Measurements from ENCODE around the gene ZNF692. TPM values are rescaled to one million over a fixed set of nuclear protein-coding genes. Genes with fewer than 3 reads are reported as not detected.

The ZNF692 gene
- total and polyA plus RNA-seq, 7 donors, result 13.4 to 30.8 (median 19.6) TPM

DNA sequence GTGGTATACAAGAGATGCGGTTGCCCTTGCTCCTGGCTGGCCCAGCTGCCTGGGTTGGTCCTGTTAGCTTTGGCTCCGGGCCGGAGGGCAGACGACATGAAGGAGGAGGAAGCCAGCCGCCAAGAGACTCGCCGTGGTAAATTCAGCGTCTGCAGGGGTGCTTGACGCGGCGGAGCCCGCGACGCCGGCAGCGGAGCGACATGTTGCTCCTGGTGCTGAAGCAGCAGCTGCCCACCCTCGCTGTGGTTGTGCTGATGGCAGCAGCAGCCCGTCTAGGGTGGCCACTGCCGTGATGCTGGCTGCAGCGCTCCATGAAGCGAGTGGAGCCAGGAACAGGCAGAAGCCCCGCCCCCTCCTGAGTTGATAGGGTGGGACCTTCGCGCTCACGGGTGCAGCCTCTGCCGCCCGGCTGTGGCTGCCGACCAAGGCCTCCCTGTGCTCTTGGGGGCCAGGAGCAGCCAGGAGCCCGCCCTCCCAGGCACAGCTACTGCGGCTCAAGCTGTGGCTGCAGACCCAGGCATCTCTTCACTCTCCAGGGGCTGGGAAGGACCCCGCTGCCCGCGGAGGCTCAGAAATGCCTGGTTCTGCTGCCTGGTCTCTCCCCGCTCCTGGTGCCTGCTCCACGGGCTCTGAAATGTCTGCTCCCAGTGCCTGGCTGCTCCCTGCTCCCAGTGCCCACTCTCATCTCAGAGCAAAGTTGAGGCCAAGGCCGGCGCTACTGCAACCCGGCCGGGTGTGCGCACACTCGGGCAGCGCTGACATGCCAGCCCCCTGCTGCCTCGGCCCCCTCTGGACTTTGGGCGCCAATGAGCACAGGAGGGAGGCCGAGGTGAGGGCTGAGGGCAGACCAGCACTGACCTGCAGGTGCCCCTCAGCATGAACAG lies 4.4 kb upstream of the ZNF692 start:
- ATAC-seq (peak; percentile 36 to 57 (median 43)), DNase-seq (peak; percentile 88 to 91)
- peak overlapping the region; percentile 25 for H3K27ac ChIP-seq
- no peak for TF ChIP-seq CTCF (IDR thresholded peaks at IDR 0.05)
- peaks cover 14% of the 10 kb centered on the region for H3K4me1 ChIP-seq
- 2 to 5% (median 4%) methylated on average over 44 to 46 of the region's 46 CpGs for WGBS, 3 donors
- peaks cover 0 to 2% (median 0%) of the 10 kb centered on the region in 3 donors for H3K27me3 ChIP-seq (ENCODE audit: insufficient read depth in 3 of 3, low read length in 2 of 3)
- H3K4me3 ChIP-seq, result peak overlapping the region; percentile 71
- intact Hi-C loops (cut with DNase I), result no loop called here
- no peaks in the 10 kb centered on the region for H3K36me3 ChIP-seq (ENCODE audit: insufficient read depth in 1 of 2, low read depth in 1 of 2)
- H3K9me3 ChIP-seq, result no peaks in the 10 kb centered on the region

DNA sequence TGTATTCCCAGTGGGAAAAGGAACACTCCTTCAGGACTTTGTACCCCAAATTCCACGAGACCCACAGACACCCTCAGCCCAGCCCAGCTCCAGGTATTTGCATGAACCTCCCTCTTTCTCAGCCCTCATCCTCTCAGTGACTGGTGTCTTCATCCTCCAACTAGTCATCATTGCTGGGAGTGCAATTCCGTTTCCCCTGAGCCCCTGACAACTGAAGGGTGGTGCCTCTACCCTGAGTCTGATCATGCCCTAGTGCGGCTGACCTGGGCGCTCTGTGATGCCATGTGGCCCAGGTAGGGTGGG lies 3.8 kb upstream of the ZNF692 start:
- no peaks in the 10 kb centered on the region for H3K9me3 ChIP-seq
- TF ChIP-seq CTCF (IDR thresholded peaks at IDR 0.05), result no peak
- DNase-seq (no peak), ATAC-seq (no peak)
- H3K27ac ChIP-seq, result peak overlapping the region; percentile 25
- intact Hi-C loops (cut with DNase I), result no loop called here
- H3K4me3 ChIP-seq, result peak overlapping the region; percentile 71
- peaks cover 0 to 2% (median 0%) of the 10 kb centered on the region in 3 donors for H3K27me3 ChIP-seq (ENCODE audit: insufficient read depth in 3 of 3, low read length in 2 of 3)
- H3K4me1 ChIP-seq, result peaks cover 16% of the 10 kb centered on the region
- no peaks in the 10 kb centered on the region for H3K36me3 ChIP-seq (ENCODE audit: insufficient read depth in 1 of 2, low read depth in 1 of 2)
- WGBS, 3 donors, result 17 to 19% (median 17%) methylated on average over 4 of the region's 4 CpGs

- WGBS, 3 donors, result 83 to 92% (median 91%) methylated on average over 2 of the region's 2 CpGs
- Histone ChIP-seq H3K4me3 (no peak overlapping the region), H3K36me3 (ENCODE audit: insufficient read depth in 1 of 2, low read depth in 1 of 2) (no peaks in the 10 kb centered on the region), H3K27ac (no peak overlapping the region), H3K27me3 (ENCODE audit: insufficient read depth in 3 of 3, low read length in 2 of 3) (no peaks in the 10 kb centered on the region), H3K9me3 (no peaks in the 10 kb centered on the region), H3K4me1 (peaks cover 21% of the 10 kb centered on the region)
- ATAC-seq, result no peak
- intact Hi-C loops (cut with DNase I), result no loop called here
- no peak for TF ChIP-seq CTCF (IDR thresholded peaks at IDR 0.05)
- no peak for DNase-seq
Measured at GRCh38 chr1:248861616-248862015, 2.7 kb upstream of the ZNF692 start.

DNA sequence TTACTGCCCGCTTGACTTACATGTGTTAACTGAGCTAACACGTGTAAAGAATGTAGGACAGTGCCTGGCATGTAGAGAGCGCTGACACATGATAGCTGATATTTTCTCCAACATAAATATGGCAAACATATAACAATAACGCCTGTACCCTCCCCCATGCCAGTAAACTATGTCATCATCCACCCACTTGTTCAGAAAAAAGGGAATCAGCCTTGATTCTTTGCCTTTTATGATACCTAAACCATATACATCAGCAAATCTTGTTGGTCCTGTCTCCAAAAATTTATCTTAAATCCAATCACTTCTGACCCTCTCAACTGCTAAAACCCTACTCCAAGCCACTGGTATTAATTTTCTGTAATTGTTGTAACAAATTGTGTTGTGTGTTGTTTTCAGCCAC lies 1.1 kb upstream of the ZNF692 start:
- Histone ChIP-seq H3K9me3 (no peaks in the 10 kb centered on the region), H3K36me3 (ENCODE audit: insufficient read depth in 1 of 2, low read depth in 1 of 2) (peaks cover 0 to 6% of the 10 kb centered on the region in 2 donors), H3K4me1 (peaks cover 21% of the 10 kb centered on the region), H3K27ac (peak overlapping the region; percentile 93), H3K4me3 (peak overlapping the region; percentile 76), H3K27me3 (ENCODE audit: insufficient read depth in 3 of 3, low read length in 2 of 3) (no peaks in the 10 kb centered on the region)
- TF ChIP-seq CTCF (IDR thresholded peaks at IDR 0.05), result no peak
- DNase-seq, result no peak
- no peak for ATAC-seq
- intact Hi-C loops (cut with DNase I), result no loop called here
- 56 to 72% (median 58%) methylated on average over 4 of the region's 4 CpGs for WGBS, 3 donors

Data from psoas muscle (tissue), 8 donors.